HTR-8/SVneo (cell line): ENCODE data around the gene PRDM16.

Source experiments
- DNase-seq: peaks from one replicate; pipeline ENCODE4 v3.0.0; 2011; ENCODE audit warnings: low spot score, mixed read lengths; ENCODE audit not compliant: insufficient read length
- FAIRE-seq: peaks from 2 replicates; lab custom pipeline; 2011; peaks lifted over from hg19 to GRCh38; lab: Jason Lieb, UNC

Gene PRDM16

DNA sequence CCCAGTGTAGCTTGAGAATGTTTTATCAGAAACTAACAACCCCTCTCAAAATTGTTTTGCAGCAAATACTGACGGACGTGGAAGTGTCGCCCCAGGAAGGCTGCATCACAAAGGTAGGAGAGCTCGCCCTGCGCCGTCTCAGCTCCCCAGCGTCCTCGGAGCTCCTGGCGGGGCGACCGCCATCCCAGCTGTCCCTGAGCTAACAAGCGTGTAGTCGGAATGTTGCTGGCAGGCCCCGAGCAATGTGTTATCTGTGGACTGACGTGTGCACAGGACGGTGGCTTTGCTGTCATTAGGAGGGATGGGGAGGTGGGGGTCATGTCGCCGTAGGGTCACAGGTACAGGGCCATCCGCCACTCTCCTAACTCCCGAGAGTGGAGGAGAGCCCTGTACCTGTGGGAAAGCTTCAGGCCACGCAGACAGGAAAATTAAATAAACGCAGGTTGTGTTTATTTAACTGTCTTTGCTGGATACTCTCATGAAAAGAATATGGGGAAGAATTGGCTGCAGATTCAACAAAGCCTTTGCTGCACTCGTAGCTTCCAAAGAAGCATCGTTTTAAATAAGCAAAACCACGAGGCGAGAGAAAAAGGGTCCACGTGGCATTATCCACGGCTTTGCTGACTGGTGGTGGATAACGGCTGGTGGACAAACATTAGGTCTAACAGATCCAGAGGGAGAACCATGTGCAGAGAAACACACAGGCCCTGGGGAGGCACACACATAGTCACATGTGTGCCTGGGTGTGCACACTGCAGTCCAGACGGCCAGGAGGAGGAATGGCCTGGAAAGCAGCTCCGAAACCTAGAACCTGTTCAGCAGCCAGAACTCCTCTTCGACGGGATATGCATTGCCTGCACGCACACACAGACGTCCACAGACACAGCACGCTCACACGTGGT is 175.3 kb downstream of the PRDM16 start:
- FAIRE-seq (no peak), DNase-seq (no peak)

DNA sequence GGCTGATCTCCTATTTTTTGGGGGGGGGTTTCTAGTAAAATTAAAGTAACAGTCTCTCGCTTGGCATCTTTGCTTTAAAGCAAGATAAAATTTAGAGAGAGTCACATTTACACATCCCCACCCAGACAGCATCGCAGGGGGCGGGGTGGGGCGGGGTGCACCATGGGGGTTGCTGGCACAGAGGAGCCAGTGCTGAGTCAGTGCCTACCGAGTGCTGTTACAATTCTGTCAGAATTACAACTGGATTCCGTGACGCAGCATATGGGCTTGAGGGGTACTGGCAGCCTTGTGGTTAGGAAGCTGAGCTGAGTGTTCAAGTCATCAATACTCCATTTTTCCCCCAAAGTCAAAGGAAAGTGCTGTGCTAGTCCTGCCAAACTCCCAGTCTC is 175.9 kb downstream of the PRDM16 start:
- FAIRE-seq, result no peak

DNA sequence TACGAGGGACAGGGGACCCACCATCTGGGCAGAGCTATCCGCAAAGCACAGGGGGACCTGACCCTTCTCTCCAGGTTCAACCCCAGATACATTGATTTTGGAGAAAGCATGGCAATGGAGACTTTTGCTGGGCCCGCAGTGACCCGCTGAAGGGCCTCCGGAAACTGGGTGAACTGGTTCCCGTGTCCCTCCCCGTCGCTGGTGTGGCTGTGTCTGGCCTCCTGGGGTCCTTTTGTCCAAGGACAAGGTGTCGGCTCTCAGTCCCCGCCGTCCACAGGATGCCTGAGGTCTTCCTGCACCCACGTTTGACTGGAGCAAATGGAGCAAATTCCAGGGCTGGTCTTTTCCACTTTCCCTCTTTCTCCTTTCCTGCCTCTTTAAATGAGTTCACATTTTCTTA is 176.3 kb downstream of the PRDM16 start:
- FAIRE-seq (no peak), DNase-seq (no peak)

More for the DNA sequence above, 175.9 kb downstream of the PRDM16 start:
- no peak for DNase-seq

DNA sequence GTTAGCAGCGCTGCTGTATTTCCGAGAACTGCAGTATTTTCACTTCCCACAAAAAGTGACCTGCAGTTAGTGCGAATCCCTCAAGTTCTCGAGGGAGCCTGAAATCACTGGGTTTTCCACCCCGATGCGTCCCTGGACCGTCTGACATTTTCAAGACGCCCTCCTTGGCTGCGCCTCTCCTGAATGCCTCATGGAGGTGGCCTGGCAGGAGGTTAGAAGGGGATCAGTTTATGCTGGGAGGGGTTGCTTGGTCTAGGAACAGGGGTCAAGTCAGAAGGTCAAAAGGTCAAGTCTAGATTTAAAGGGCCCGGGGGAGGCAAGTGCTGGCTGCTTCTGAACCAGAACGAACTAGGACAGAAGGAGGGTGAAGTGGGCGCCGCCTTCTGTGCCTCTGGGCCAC is 176.8 kb downstream of the PRDM16 start:
- FAIRE-seq, result no peak
- DNase-seq, result no peak

DNA sequence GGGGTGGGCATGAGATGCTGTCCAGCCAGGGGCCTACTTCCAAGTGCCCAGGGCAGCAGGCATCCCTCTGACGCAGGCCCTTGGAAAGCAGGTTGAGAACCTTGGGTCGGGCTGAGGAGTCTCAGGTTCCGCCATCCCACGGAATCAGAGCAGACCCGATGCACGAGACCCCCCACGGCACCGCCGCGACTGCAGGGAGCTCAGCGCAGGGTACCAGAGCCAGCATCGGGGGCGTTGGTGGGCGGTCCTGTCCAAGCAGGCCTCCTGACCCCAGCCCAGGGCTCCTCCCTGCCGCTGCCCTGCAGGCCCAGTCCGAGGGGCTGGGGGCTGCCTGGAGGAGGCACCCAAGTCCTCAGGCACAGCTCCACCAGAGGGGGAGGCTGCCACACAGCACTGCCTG is 177.2 kb downstream of the PRDM16 start:
- FAIRE-seq (no peak), DNase-seq (no peak)

DNA sequence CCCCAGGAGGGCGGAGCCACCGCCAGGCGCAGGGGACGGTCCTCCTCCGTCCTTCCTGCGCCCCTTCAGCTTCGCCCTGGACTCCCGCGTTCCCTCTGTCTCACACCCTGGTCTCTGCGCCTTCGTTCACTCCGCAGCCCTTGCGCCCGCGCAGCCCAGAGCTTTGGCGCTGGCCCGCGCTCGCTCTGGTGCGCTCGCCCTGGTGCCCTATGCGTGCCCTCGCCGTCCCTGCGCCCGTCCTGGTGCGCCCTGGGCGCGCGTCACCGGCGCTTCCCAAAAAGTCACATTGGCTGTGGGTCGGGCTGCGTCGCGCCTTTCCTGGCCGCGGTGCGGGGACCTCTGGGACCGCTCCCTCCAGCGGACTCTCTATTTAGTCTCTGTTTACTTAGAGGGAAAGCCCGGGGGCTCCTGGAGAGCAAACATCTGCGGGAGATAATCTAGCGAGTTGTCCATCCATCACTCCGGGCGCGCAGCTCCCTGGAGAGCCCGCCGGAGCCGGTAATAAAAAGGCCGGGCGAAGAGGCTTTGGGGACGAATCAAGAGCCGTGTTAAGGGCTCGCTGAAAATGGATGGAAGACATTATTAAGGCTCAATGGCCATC is 178.6 kb downstream of the PRDM16 start:
- DNase-seq, result no peak
- no peak for FAIRE-seq

GRCh38 chr1:3248155-3249141 is 179.4 kb downstream of the PRDM16 start:
- FAIRE-seq (no peak), DNase-seq (no peak)

GRCh38 chr1:3249231-3249630 is 180.2 kb downstream of the PRDM16 start:
- DNase-seq (no peak), FAIRE-seq (no peak)

DNA sequence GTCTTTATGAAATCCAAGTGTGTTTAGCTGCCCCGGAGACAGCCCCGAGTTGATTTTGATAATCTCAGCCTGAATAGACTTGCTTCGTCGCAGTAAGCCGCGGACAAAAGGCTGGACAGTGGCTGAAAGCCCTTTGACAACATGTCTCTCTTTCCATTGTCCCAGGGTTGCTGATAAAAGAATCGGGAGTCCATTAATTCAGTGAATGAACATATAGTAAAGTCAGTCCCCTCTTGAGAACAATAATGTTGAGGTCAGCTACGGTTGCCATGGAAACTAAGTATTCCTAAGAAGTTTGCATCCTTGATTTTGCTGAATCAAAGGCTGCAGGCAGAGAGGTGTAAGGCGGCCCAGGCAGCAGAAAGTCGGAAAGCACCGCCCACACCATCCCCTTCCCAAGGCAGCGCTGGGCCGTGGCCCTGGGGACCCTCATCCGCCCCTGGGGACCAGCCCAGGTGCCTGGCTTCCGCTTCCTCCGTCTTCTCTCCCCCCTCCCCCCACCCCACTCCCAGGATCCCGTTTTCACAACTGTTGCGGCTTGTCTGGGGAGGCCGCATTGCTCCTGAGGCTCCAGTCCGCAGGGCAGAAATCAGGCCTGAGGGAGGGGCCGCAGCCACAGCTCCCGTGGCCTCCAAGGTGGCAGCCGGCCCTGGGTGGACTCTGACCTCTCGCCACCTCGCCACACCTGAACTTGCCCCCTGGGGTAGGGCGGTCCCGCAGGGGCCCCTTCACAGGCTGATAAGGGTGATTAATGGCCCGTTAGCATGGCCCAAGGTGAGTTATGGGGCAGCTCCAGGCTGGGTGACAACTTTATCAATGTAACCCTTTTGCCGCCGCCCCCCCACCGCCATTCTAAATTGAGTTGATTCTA is 180.9 kb downstream of the PRDM16 start:
- DNase-seq (no peak), FAIRE-seq (no peak)

- DNase-seq (no peak), FAIRE-seq (no peak)
These were observed 181.6 kb downstream of the PRDM16 start for GRCh38 chr1:3250624-3251023.

GRCh38 chr1:3251099-3251806 is 182.2 kb downstream of the PRDM16 start:
- DNase-seq, result no peak
- FAIRE-seq, result no peak

- FAIRE-seq (no peak), DNase-seq (no peak)
These were observed 182.9 kb downstream of the PRDM16 start for GRCh38 chr1:3251807-3252428.

- FAIRE-seq (no peak), DNase-seq (no peak)
These were observed 186.7 kb downstream of the PRDM16 start for GRCh38 chr1:3255680-3256079.

DNA sequence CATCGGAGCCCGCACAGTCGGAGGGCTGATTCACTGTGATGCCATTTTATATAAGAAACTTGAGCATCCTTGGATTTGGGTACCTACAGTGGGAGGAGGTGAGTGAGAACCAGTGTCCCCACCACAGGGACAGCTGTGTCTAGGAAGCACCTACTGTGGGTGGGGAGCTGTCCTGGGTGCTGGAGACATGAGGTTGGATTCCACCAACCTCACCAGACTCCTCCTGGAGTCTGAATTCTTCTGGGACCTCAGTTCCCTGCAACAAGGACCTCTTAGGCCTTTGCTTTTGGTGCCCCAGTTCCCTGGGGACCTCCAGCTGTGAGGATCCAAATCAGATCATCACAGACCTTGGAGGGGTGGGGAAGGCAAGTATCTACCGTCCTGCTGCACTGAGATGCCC is 188.8 kb downstream of the PRDM16 start:
- DNase-seq, result no peak
- FAIRE-seq, result no peak

GRCh38 chr1:3258386-3259003 is 189.5 kb downstream of the PRDM16 start:
- FAIRE-seq (no peak), DNase-seq (no peak)

DNA sequence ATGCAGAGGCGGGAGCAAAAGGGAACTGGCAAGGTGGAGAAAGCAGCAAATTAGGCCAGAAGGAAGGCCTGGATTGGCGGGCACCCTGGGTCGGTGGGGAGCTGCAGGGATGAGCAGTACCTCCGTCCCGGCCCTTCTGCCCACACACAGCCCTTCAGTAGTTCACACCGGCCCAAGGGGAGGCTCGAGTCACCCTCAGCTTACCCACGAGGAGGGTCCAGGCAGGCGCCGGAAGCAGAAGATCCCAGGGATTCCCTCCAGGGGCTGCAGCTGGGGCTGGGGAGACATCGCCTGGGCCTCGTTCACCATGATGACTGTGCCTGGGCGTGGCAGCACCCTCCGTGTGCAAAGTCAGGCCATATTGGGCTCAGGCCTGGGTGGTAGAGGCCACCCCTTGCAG is 190.0 kb downstream of the PRDM16 start:
- no peak for DNase-seq
- no peak for FAIRE-seq

DNA sequence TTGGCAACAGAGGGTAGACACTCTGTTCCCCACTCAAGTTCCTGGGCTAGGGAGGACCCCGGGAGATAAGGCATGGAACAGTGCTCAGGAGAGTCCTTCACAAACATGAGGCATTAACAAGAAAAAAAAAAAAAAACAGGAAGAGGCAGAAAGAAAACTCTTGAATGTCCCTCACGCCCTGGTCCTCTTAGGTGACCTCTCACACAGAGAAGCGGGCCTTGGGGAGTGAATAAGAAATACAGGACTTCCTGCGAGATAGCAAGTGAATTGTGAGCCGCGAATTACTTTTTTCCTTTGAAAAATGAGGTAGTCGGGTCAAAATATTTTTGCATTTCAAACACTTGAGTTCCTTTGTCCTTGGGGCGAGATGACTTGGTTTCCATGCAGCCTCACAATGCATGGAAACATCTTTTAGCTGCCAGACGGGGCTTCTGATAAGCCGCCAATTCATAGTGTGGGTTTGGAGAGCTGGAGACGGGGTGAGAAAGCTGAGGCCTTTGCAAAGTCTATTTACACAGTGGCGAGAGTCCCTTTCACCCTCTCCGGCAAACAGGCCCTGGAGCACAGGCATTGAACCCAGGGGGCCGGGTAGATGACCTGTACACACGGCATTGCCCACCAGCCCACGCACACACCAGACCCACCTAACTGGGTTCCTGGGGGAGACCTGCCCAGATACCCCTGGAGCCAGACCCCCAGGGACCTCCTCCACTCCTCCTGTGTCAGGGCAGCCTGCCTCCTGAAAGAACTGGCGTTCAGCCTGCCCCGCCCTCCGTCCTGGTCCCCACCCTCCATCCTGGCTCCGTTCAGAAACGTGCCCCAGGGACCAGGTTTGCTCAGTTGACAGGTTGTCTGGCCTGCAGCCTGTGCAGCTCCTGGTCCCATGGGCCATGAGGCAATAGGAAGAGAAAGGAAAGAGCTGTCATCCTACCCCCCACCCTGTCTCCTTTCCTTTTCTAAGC is 192.3 kb downstream of the PRDM16 start:
- DNase-seq, result no peak
- FAIRE-seq, result no peak
